AG09319 (cell line): Measurements from ENCODE around the gene SLC35F4.

Experiments
- DNase-seq: peaks from one replicate; pipeline ENCODE4 v3.0.0-alpha.2; 2010; ENCODE audit warnings: low read depth; ENCODE audit errors: extremely low read depth
- CTCF ChIP-seq: IDR thresholded peaks from 2 replicates; pipeline ENCODE4 v1.5.1; 2011; ENCODE audit warnings: low read depth, mild to moderate bottlenecking, inconsistent platforms, low read length, moderate library complexity

SLC35F4 gene

GRCh38 chr14:57823015-57823660 is 42.8 kb downstream of the SLC35F4 start:
- no peak for TF ChIP-seq CTCF
- DNase-seq: no peak

- no peak for TF ChIP-seq CTCF
- no peak for DNase-seq
Measured at GRCh38 chr14:57822081-57822480, 43.8 kb downstream of the SLC35F4 start.

GRCh38 chr14:57820581-57820980 is 45.3 kb downstream of the SLC35F4 start:
- DNase-seq: no peak
- no peak for TF ChIP-seq CTCF

- DNase-seq: no peak
- TF ChIP-seq CTCF: no peak
Measured at GRCh38 chr14:57818511-57818910, 47.4 kb downstream of the SLC35F4 start.

- DNase-seq: no peak
Measured at GRCh38 chr14:57816568-57817284, 49.2 kb downstream of the SLC35F4 start.

GRCh38 chr14:57814726-57815125 is 51.2 kb downstream of the SLC35F4 start:
- no peak for DNase-seq
- no peak for TF ChIP-seq CTCF

More at GRCh38 chr14:57816568-57817284, 49.2 kb downstream of the SLC35F4 start:
- TF ChIP-seq CTCF: no peak

GRCh38 chr14:57812741-57813140 is 53.2 kb downstream of the SLC35F4 start:
- no peak for TF ChIP-seq CTCF
- no peak for DNase-seq
